Peyer's patch (tissue), 4 donors: ENCODE measurements around the gene CSMD2.

Source experiments
- CTCF ChIP-seq, 6 experiments: fragments of 450-650 bp in 4 of 6; fragments of 200-600 bp in 2 of 6; sonication (generic) in 1 of 6; IDR thresholded peaks; one replicate each; pipeline ENCODE4 v1.5.1; 2017 to 2019; ENCODE audit warnings: antibody characterized with exemption in 6 of 6, mild to moderate bottlenecking in 3 of 6, moderate library complexity in 1 of 6
- POLR2A ChIP-seq, 2 donors: fragments of 450-650 bp; IDR thresholded peaks; one replicate each; pipeline ENCODE4 v1.5.1; 2017; ENCODE audit warnings: antibody characterized with exemption in 2 of 2, mild to moderate bottlenecking in 2 of 2, moderate library complexity in 2 of 2

- TF ChIP-seq CTCF (IDR thresholded peaks at IDR 0.05) (no peak), POLR2A (IDR thresholded peaks at IDR 0.05) (no peak)
Observed at GRCh38 chr1:33863779-33864178, 301.3 kb downstream of the CSMD2 start, which contains the start of gene HMGB4.
